GM18519 (cell line): Measurements from ENCODE around the gene SENP5.
"Not testable (repeated sequence)": the region's sequence is repeated elsewhere in the genome, so short reads cannot be mapped to it uniquely, and the experiment has no call there.

Experiments
- ATAC-seq: cut with Tn5 transposase; IDR thresholded peaks from one replicate; pipeline ENCODE4 v1.9.1; 2021; ENCODE audit warnings: mild to moderate bottlenecking, moderate library complexity; ENCODE audit not compliant: unreplicated experiment, low FRiP score

Gene SENP5, protein sequence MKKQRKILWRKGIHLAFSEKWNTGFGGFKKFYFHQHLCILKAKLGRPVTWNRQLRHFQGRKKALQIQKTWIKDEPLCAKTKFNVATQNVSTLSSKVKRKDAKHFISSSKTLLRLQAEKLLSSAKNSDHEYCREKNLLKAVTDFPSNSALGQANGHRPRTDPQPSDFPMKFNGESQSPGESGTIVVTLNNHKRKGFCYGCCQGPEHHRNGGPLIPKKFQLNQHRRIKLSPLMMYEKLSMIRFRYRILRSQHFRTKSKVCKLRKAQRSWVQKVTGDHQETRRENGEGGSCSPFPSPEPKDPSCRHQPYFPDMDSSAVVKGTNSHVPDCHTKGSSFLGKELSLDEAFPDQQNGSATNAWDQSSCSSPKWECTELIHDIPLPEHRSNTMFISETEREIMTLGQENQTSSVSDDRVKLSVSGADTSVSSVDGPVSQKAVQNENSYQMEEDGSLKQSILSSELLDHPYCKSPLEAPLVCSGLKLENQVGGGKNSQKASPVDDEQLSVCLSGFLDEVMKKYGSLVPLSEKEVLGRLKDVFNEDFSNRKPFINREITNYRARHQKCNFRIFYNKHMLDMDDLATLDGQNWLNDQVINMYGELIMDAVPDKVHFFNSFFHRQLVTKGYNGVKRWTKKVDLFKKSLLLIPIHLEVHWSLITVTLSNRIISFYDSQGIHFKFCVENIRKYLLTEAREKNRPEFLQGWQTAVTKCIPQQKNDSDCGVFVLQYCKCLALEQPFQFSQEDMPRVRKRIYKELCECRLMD

GRCh38 chr3:196867507-196868296 lies at the start of gene SENP5:
SENP5 (plus strand) TSS chr3:196867920; CDS start chr3:196885182, 17,262 bp downstream.
- peak; percentile 81 for ATAC-seq

- no peak for ATAC-seq
Measured at GRCh38 chr3:196821806-196822355, 45.8 kb upstream of the SENP5 start.

DNA sequence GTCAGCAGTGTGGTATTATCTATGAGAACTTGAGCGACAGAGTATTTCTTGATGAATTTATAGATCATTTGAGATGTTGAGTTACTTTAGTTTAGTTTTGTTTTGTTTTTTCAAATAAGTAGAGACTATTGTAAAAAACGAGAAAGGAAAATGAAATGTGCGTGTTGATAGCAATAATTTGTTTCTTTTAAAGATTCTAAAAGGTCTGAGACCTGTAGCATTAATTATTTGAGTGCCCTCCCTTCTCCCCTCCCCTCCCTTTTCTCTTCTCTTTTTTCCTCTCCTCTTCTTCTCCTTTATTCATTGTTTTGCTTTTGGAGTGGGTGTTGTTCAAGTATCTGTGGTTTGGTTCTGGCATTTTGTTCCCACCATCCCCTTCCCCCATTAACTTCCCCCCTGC lies 38.1 kb upstream of the SENP5 start:
- ATAC-seq: not testable (repeated sequence)

DNA sequence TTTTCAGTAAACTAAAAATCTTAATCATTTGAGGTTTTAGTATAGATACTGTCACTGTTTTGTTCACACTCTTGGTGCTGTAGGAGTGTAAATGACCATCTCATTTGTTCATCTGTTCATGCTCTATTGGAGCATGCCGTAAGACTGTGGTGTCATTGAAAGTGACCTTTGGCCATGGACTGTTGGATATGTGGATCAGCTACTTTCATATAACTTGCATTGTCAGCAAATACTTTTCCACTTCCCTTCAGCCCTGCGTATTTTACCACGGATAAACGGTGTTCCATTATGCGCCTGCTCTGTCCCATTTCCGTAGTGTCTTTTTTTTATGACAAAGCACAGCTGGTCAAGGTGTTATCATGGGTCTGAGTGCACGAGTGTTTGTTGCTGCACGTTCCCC lies 32.6 kb upstream of the SENP5 start:
- no peak for ATAC-seq

- not testable (repeated sequence) for ATAC-seq
Measured at GRCh38 chr3:196836626-196837025, 31.1 kb upstream of the SENP5 start.

- ATAC-seq: no peak
Measured at GRCh38 chr3:196837819-196838420, 29.8 kb upstream of the SENP5 start.

DNA sequence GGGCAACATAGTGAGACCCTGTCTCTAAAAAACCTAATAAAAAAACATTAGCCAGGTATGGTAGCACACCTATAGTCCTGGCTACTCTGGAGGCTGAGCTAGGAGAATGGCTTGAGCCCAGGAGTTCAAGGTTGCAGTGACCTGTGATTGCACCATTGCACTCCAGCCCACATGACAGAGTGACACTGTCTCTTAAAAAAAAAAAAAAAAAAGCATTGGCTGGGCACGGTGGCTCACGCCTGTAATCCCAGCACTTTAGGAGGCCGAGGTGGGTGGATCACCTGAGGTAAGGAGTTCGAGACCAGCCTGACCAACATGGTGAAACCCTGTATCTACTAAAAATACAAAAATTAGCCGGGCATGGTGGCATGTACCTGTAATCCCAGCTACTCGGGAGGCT lies 28.4 kb upstream of the SENP5 start:
- ATAC-seq: not testable (repeated sequence)

DNA sequence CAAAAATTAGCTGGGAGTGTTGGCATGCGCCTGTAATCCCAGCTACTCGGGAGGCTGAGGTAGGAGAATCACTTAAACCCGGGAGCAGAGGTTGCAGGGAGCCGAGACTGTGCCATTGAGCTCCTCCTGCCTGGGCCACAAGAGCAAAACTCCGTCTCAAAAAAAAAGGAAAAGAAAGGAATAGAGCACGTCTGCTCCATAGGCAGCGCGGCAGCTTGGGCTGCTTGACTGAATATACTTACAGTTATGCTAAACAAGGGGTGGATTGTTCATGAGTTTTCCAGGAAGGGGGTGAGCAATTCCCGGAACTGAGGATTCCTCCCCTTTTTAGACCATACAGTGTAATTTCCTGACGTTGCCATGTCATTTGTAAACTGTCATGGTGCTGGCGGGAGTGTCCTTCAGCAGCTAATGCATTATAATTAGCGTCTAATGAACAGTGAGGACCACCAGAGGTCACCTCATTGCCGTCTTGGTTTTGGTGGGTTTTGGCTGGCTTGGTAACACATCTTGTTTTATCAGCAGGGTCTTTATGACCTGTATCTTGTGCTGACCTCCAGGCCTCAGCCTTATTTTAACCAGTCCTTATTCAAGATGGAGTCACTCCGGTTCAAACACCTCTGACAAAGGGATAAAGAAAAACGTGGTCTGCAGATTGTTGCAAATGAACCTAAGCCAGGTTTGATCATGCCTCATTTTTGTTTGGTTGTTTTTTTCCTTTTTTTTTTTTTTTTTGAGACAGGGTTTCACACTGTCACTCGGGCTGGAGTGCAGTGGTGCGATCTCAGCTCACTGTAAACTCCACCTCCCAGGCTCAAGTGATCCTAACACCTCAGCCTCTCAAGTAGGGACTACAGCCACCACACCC lies 24.9 kb upstream of the SENP5 start:
- ATAC-seq: no peak

GRCh38 chr3:196843435-196844110 lies 24.1 kb upstream of the SENP5 start:
- no peak for ATAC-seq

DNA sequence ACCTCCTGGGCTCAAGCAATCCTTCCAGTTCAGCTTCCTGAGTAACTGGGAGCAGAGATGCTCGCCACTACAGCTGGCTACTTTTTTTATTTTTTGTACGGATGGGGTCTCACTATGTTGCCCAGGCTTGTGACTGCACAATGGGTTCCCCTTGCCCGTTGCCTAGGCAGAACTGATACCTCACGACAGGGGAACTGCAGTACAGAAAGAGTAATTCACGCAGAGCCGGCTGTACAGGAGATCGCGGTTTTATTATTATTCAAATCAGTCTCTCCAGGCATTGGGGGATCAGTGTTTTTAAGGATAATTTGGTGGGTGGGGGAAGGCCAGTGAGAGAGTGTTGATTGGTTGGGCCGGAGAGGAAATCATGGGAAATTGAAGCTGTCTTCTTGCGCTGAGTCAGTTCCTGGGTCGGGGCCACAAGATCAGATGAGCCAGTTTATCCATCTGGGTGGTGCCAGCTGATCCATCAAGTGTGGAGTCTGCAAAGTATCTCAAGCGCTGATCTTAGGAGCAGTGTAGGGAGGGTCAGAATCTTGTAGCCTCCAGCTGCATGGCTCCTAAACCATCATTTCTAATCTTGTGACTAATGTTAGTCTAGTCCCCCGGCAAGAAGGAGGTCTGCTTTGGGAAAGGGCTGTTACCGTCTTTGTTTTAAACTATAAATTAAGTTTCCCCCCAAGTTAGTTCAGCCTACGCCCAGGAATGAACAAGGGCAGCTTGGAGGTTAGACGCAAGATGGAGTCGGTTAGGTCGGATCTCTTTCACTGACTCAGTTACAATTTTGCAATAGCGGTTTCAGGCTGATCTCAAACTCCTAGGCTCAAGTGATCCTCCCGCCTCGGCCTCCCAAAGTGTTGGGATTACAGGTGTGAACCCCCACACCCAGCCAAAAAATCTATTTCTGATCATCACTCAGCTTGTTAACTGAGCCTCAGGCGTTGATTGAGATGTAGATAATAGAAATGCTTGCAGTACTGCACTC lies 23.2 kb upstream of the SENP5 start:
- ATAC-seq: not testable (repeated sequence)

- not testable (repeated sequence) for ATAC-seq
Measured at GRCh38 chr3:196848375-196848774, 19.3 kb upstream of the SENP5 start.

DNA sequence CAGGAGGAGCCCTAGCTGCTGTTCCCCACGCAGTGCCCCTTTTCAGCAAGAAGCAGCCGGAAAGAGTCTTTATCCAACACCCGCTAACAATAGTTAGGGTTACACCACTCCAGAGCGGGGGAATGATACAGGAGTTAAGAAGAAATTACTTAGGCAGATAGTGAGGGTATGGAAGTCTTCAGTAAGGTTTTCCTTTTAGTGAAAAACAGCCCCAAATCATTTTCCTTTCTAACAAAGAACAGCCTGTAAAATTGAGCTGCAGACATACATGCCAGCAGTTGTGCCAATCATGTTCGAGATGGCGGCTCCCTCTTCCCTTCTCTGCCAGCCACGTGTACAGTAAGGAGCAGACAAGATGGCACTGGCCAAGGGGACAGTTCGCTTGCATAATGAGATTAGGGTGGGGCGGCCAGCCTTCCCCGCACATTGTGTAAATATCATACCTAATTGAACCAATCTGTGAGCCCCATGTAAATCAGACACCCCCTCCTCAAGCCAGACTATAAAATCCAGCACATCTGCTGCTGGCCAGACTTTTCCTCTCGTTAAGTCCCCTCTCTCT lies 18.5 kb upstream of the SENP5 start:
- no peak for ATAC-seq

DNA sequence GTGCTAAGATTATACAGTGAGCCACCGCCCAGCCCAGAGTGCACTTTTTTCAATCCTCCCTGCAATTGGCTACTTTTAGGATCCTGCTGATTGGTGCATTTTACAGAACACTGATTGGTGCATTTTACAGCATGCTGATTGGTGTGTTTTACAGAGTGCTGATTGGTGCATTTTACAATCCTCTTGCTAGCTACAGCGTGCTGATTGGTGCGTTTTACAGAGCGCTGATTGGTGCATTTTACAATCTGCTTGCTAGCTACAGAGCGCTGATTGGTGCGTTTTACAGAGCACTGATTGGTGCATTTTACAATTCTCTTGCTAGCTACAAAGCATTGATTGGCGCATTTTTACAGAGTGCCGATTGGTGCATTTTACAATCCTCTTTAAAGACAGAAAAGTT lies 4.7 kb upstream of the SENP5 start:
- not testable (repeated sequence) for ATAC-seq

GRCh38 chr3:196867155-196867506 lies 589 bp upstream of the SENP5 start:
- ATAC-seq: no peak

- peak; percentile 12 for ATAC-seq
Measured at GRCh38 chr3:196868297-196868661, 559 bp downstream of the SENP5 start.

DNA sequence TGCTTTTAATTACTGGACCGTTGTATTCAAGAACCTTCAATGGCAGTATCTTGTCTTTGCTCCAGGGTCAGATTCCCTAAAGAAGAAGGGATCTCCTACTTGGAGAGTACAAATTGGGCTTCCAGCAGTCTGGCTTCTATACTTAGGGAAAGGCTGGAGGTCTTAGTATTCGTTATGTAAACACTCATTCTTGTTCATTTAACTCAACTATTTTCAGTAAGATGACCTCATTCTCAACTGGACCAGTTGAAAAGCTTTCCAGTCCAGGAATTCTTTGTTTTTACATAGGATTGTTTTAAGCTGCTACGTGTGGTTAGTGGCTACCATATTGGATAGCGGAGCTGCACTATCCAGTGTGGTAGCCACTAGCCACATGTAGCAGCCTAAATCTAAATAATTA lies 4.6 kb downstream of the SENP5 start:
- ATAC-seq: no peak

DNA sequence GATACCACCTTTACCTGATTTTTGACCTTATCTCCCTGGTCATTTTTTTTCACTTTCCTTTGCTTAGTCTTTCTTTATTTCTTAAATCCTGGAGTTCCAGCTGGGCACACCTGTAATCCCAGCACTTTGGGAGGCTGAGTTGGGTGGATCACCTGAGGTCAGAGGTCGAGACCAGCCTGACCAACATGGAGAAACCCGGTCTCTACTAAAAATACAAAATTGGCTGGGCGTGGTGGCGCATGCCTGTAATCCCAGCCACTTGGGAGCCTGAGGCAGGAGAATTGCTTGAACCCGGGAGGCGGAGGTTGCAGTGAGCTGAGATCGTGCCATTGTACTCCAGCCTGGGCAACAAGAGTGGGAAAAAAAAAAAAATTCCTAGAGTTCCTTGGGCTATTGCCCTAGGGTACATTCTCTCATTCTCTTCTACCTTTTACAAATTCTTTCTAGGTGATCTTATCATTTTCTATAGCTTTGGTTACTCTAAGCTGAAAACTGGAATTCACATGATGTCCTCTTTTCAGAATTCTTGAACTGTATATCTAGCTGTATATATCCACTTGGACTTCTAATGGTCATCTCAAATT lies 6.9 kb downstream of the SENP5 start:
- ATAC-seq: not testable (repeated sequence)
